NCI-H69 (cell line): ENCODE measurements around the gene SPINK8.
"Not testable (repeated sequence)": the region's sequence is repeated elsewhere in the genome, so short reads cannot be mapped to it uniquely, and the experiment has no call there.

Experiments used
- DNase-seq: peaks from one replicate; lab custom pipeline; 2025; lab: John Stamatoyannopoulos, UW

SPINK8 gene

DNA sequence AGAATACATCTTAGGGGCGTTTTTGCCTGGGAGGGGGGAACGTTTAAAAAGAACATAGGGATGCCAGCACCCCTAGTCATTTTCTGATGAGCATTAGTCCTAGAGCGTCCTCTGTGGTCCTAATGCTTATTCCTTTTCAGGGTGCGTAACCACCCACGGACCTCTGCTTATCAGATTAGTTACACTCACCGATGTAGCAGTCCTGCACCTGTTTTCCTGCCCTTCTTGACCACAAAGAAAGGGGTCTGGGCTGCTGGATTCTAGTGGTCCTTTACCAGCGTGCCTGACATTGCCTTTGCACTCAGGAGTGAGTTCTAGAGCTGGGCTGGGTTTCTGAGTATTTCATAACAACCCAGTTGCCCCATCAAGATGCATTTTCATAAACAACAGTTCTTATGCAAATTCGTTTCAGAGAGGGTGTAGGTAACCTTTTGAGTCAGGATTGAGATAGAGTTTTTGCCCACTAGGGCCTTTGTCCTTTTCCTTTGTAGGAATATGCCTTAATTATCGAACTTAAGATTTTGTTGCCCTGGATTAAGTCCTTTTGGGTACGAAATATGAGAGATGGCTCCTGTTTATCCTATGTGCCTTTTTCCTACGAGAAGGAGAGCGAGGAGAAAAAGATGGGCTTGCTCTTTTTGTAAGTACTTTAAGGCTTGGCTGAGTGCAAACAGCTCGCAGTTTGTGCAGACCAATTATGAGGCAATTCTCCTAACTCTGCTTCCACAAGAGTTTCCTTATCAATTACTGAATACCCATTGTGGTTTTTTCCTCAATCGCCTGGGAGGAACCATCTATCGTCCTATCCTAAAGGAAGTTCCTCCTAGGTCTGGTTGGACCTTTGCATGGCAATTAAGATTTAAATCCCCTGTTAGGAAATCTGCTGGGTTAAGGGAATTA, at the start of gene SPINK8:
TSS of gene SPINK8 (minus strand) at position 316 of the 900 bp plus-strand sequence. CDS start 5,320 bp downstream, outside the sequence.
- not testable (repeated sequence) for DNase-seq

DNA sequence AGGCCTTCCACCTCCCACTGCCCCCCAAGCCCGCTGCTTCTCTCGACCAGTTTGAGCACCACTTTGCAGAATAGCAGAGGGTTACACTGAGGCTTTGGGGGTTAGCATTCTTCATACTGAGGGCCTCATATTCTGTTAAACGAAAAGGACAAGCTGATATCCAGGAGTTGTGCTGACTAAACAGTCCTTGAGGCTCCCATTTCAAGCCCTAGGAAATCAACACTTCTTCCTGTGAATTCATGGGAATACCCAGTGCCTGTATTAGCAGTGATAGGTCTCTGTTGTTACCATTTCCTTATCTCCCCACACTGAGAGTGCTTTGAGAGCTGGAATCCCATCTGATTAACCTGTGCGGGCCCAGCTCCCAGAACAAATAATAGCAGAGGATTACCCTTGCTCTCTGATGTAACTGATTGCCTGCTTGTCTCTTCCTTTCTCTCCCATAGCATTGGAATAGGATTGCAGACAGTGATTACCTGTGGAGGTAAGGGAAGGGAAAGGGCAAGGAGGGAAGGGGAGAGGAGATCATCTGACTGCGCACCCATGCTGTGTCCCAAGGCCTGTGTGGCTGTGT, 39.5 kb upstream of the SPINK8 start:
- peak; percentile 14 for DNase-seq

DNA sequence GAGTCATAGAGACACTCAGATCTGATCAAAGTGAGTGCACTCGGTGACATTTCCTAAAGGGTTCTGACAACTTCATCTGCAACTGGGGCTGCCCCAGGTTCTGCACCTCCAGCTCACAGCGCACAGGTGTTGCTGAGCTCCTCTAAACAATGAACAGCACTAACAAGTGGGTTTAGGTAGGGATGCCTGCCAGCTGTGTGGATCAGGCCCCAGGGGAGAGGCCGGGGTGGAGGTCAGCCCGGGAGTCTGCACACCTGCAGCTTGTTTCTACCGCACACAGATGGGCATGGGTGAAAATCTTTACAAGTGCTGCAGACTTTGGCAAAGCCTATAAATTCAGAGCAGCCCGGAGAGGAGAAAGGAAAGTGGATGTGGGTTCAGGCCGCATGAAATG, 38.9 kb upstream of the SPINK8 start:
- peak; percentile 62 for DNase-seq

DNA sequence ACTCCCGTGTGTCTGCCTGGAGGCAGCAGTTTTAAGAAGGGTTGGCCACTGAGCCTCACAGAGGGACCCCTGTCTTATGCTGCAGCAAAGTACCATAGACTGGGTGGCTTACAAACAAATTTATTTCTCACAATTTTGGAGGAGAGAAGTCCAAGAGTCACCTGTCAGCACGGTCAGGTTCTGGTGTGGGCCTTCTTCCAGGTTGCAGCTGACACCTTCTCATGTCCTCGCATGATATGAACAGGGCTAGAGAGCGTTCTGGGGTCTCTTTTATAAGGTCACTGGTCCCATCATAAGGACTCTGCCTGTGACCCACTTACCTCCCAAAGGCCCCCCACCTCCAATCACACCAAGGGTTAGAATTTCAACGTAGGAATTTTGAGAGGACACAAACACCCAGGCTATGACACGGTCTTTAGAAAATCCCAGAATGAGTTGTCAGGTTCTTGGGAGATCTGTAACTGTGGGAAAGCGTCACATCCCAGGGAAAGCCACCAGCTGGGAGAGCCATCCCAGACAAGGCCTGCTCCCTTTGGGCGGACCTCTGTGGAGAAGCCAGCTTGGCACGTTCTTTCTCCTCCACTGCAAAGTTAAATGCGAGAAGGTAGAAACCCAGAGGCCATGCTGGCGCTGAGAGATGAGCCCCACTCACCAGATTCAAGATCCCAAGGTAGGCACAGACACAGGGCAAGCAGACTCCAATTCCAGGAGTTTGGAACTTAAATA, 38.4 kb upstream of the SPINK8 start, which contains the start of gene FBXW12:
TSS of gene FBXW12 (plus strand) at position 569 of the 726 bp plus-strand sequence. CDS start 549 bp downstream, outside the sequence.
- no peak for DNase-seq

DNA sequence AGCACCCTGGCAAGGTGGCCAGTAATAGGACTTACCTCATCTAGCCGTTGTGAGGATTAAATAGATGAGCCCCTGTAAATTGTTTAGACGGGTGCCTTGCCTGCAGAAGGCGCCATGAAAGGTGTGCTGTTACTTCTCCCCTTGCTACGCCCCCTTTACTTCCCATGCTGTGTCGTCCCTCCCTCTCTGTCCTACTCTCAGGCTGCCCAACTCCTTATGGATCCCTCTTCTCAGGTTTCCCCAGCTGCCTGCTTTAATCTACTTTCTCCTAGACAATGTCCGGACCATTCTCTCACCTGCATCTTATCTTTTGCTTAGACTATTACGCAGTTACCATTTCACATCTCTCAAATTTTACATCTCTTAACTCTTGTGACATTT, 36.9 kb upstream of the SPINK8 start:
- peak; percentile 3 for DNase-seq

DNA sequence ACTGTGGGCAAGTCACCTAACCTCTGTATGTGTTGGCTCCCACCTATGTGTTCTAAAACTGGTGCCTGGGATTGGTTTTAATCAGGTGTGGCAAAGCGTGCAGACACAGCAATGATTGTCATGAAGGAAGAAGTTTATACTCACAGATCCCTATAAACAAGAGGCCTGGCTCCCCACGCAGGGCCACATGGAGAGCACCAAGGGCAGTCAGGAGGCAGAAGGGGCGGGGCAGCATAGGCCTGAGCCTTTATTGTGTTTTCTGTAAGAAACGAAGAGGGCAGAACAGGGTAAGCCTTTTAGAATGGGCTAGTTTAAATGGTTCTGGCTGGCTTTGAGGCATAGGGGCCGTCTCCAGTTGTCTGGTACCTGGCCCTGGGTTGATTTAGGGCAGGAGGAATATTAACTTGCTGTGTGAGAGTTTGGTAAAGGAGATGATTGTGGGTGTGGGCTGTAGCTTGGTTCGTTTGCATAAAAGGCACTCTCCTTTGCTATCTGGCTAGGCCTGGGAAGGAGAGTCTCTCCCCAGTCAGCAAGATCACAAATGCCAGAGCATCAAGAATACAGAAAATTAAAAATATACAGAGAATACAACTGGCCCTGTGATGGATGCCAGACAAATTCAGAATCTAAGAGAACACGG, 36.4 kb upstream of the SPINK8 start:
- DNase-seq: peak; percentile 2

DNA sequence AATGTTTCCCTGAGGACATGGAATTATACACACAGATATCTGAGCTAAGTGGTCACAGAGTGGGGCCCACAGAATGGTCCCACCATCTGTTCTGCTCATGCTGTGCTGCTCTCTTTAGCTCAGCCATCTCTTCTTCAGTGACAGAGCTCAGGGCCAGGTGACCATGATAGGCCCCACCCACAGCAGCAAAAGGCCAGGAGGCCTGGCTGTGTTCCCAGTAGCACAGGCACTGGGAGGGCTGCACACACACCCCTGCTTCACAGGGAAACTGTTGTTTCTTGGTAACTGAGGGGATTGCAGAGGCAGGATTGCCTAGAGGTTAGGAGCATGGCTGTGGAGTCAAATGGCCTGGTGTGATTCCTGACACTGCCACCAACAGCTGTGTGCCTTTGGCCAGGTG, 33.7 kb upstream of the SPINK8 start:
- peak; percentile 94 for DNase-seq

DNA sequence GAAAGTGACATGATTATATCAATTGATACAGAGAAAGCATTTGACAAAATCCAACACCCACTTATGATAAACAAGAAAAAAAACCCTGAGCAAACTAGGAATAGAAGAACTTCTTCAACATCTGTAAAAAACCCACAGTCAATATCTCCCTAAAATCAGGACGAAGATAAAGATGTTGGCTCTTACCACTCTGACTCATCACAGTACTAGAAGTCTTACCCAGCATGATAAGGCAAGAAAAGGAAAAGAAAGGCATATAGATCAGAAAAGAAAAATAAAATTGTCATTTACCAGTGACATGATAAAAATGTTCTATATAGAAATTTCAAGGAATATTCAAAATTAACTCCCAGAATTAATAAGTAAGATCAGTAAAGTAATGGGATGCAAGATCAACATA, 31.4 kb upstream of the SPINK8 start:
- no peak for DNase-seq

DNA sequence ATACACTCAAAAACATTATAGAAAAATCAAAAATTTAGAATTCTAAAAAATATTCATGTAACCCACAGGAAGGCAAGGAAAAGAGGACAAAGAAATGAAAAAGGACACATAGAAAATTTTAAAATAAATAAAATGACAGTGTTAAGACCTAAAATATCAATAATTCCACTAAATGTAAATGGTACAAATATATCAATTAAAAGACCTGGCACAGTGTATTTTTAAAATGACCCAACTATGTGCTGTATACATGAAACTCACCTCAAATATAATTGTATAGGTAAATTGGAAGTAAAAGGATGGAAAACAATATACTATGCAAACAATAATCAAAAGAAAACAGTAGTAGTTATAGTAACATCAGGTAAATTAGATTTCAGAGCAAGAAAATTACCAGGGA, 28.5 kb upstream of the SPINK8 start:
- no peak for DNase-seq

DNA sequence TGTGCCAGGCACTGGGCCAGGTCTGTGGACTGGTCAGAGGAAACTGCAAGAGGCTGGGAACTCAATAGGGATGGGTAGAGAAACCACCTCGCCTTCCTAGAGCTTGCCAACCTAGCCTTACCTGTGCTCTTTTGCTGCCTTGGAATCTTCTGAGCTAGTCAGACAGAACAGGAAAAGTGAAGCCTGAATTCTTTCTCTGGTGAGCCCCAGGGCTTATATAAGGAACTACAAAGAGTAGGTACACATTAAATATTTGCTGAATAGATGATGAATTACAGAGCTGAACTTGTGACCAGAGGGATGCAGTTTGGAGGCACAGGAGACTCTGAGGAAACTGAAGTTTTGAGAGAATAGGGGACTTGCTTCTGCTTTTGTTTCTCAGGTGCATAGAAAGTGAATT, 23.0 kb upstream of the SPINK8 start:
- peak; percentile 0 for DNase-seq

DNA sequence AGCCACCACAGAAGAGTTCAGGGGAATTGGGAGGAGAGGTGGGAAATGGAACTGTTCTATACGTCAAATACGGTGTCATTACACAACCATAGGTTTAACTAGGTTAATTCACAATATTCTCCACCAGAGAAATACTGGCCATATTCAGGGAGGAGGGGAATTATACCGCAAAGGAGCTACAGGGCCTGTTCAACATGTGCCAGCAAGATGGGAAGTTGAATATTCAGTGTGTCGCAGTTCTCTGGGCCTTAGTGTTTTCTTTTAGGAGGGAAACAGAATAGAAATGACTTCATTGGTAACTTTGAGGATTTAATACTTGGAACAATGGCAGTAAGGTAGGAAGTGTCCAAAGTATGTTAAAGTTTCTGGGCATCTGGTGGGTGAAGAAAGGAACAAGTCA, 20.5 kb upstream of the SPINK8 start:
- no peak for DNase-seq

DNA sequence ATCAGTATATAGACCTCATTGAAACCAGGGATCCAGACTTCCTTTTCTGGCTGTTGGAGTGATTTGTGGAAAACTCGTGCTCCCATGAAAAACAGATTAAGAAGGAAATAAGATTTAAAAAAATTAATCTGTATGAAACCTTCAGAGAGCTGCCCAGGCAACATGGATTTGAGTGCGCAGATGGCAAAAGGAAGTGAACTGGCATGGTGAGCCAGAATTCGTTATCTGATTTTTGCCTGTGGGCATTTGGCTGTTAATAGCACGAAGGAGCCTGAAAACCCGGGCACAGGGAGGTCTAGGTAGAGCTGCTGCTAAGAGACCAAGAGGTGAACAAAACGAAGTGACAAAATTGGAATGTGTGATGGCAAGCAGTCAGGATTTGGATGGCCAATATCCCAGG, 19.1 kb upstream of the SPINK8 start:
- DNase-seq: peak; percentile 47

DNA sequence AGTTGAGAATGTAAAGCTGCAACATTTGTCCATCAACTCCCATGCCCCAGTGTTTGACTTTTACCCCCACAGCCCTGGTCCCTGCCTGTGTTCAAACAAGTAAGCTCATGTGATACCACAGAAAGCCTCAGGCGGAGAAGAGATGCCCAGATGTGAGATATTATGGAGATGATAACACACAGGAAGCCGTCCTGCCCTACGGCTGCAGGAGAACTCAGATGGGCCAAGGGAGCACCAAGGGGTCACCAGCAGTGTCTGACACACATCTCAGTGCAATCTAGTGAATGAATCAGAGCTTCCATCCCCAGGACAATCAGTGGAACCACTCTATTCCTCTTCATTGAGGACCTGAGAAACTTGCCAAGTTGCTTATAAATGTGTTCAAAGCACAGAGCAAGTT, 14.0 kb upstream of the SPINK8 start:
- DNase-seq: no peak

DNA sequence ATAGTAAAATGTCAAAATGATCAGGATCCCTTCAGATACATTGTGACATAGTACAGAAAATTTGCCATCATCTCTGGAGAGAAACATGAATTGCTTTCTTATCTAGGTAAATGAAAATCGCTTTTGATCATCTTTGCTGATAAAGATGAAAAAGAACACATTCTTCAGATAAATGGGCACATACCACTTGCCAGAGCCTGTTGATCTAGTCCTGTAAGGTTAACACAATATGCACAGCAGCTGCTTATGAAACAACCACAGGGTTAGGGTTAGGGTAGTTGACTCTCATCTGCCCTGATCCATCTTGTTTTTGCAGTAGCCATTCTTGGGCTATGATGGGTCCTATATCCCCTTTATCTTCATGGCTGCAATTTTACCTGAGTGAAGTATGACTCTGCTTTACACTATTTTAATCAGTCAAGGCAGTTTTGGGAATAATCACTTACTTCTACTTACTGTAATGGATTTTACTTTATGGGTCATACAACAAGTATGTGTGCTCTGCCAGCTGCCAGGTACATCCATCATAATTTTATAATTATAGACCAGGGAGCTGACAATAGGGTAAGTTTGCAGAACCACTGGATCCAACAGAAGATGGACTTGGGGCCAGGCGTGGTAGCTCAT, 12.6 kb upstream of the SPINK8 start:
- peak; percentile 16 for DNase-seq

DNA sequence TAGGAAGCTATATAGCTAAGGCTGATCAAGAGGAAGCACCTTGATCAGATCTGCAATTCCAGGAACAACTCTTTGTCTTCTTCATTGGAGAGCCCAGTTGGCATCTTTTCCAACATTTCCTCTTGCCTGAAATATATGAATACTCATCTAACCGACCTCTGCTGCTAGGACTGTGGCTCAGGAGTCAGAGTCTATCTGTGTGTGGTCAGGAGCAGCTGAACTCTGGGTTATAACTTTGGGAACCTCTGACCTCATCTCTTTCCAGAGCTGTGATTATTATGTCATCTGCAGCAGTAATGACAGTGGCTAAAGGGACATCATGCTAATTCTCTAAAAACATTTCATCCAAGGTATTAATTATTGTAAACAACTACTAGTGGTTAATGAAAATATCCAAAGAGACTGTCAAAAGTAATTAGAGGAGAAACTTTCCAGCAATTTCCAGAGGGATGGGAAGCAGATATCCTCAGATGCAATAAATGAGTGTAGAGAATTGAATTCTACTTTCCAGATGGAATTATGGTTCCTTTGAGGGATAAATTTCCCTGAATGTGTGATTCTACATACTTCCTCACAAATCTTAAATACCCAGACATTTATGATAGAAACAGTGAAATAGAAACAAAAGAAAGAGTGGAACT, 11.5 kb upstream of the SPINK8 start:
- DNase-seq: no peak

DNA sequence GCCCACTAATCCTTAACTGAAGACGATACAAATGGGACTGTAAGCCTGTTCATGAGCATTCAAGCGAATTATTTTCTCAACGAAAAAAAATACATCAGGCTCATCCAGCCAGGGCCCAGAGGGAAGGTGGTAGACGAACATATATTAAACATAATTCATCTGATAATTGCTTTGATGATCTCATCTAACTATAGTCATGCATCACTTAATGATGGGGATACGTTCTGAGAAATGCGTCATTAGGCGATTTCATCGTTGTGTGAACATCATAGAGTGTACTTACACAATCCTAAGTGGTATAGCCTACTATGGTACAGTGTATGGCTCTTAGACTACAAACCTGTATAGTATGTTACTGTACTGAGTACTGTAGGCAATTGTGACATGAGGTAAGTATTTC, 10.0 kb upstream of the SPINK8 start:
- peak; percentile 42 for DNase-seq

DNA sequence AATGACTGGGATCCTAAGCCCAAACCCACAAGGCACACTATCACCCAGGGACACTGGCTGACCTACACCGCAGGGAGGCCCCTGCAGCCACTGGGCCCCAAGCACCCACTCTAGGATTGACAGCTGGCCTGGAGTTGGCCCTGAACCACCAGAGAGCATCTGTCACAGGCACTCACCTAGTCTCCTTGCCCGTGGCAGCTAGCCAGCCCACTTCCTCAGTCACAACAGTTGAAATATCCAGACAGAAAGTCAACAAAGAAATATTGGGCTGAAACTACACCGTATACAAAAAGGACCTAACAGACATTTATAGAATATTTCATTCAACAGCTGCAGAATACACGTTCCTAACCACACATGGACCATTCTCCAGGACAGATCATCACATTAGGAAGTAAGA, 5.2 kb upstream of the SPINK8 start:
- peak; percentile 39 for DNase-seq

DNA sequence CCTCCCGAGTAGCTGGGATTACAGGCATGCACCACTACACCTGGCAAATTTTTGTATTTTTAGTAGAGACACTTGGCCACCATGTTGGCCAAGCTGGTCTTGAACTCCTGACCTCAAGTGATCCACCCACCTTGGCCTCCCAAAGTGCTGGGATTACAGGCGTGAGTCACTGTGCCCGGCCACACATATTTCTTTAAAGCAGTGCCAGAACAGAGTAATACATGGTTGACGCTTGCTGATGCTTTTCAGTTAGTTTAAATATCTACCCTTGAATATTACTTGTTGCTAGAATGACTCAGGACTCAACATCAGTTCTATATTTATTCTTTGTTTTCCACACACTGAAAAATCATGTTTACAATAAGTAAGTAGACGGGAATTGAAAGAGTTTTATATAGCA, 4.1 kb upstream of the SPINK8 start:
- not testable (repeated sequence) for DNase-seq

DNA sequence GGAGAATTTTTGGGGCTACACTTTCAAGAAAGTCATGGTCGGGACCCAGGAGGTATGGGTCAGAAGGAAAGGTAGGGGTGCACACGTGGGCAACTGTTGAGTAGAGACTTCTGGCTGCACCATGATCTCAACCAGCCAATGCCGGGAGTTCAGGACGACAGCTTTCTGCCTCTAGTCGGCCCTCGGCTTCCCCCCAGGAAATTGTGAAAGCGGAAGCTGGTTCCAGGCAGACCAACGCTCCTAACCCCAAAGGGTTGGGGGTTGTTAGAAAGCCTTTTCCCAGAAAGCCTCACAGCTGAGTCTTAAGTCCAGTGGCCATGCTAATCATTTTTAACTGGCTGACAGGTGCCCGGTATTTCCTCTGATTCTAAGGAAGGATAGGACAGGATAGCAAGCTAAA, 1.8 kb upstream of the SPINK8 start:
- DNase-seq: not testable (repeated sequence)

DNA sequence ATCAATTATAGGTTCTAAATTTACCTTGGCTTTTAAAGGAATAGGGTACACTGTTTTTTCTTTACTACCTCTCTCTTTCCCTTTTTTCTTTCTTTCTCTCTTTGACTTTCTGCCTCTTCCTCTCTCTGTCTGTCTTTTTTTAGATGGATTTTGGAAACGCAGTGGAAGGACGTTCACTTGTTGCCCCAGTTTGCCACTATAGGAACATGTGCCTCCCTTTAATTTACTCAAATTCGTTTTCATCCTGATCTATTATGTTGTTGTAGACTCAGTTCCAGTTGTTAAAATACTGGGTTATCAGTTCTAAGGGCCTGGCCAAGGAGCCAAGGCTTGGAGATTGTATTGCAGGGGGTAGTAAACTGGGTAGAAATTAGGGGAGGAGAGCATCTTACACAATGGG, 1.1 kb upstream of the SPINK8 start:
- DNase-seq: no peak

DNA sequence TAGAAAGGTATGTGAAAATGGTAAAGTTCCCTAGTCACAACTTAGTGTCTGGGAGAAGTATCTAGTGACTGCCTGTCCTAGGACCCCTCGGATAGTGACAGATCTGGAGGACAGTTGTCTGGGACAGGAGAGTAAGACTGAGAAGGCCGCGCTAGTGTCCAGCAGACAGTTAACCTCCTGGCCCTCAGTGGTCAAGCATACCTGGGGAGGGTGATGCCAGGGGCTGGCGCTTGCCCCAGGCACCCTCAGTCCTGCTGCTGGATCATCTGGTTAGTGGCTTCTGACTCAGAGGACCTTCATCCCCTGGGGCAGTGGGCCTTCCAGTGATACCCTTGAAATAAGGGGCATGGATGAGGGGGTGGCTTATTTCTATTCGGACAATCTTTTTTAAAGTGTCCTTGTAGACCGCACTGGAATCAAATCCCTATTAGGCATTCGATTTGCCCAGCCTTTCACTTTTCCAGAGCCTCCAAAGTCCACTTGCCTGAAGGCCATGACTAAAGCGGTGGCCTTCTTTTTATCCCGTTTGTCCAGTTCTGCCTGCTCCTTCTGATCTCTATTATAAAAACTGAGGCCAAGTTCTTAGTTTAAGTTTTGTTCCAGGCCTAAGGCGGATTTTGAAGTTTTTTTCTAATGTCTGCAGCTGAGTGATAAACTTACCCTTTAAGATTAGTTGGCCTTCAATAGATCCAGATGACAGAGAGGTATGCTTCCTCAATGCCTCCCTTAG, 1.6 kb downstream of the SPINK8 start:
- DNase-seq: not testable (repeated sequence)
